Measurements from ENCODE around the gene RDM1.

Gene RDM1

GRCh38 chr17:35936063-35936462 is 5.5 kb upstream of the RDM1 start:
- H3K4me2 ChIP-seq (ENCODE audit: low read length): no peak overlapping the region

GRCh38 chr17:35934760-35935159 is 4.2 kb upstream of the RDM1 start:
- Histone ChIP-seq H3K79me2 (ENCODE audit: insufficient read depth, low read length) (no peaks in the 10 kb centered on the region), H3K9ac (ENCODE audit: low read length) (no peak overlapping the region), H2AFZ (ENCODE audit: low read length) (no peak overlapping the region), H3K9me3 (ENCODE audit: low read length) (no peaks in the 10 kb centered on the region), H3K27ac (ENCODE audit: low read depth, low read length, poor library complexity, severe bottlenecking) (no peak overlapping the region), H3K36me3 (ENCODE audit: insufficient read depth, low read length) (no peaks in the 10 kb centered on the region), H3K27me3 (ENCODE audit: insufficient read depth, low read length) (no peaks in the 10 kb centered on the region), H3K4me1 (ENCODE audit: insufficient read depth, low read length, severe bottlenecking) (peaks cover 12% of the 10 kb centered on the region), H3F3A (ENCODE audit: insufficient read depth, low read length) (no peaks in the 10 kb centered on the region), H3K9me2 (ENCODE audit: low read depth, low read length) (no peaks in the 10 kb centered on the region), H4K20me1 (ENCODE audit: insufficient read depth, low read length) (no peaks in the 10 kb centered on the region), H3K4me3 (ENCODE audit: low read depth, low read length, poor library complexity, severe bottlenecking) (no peak overlapping the region), H3K4me2 (ENCODE audit: low read length) (no peak overlapping the region)
- no peak for TF ChIP-seq EZH2 (IDR thresholded peaks at IDR 0.05; ENCODE audit: borderline replicate concordance, low read length)
- no peak for TF ChIP-seq CTCF (IDR thresholded peaks at IDR 0.05; ENCODE audit: low read length)

More at GRCh38 chr17:35936063-35936462, 5.5 kb upstream of the RDM1 start:
- Histone ChIP-seq H3K27me3 (ENCODE audit: insufficient read depth, low read length) (no peaks in the 10 kb centered on the region), H2AFZ (ENCODE audit: low read length) (no peak overlapping the region), H3K9me2 (ENCODE audit: low read depth, low read length) (no peaks in the 10 kb centered on the region), H3K9me3 (ENCODE audit: low read length) (no peaks in the 10 kb centered on the region), H3K79me2 (ENCODE audit: insufficient read depth, low read length) (no peaks in the 10 kb centered on the region), H3K4me3 (ENCODE audit: low read depth, low read length, poor library complexity, severe bottlenecking) (no peak overlapping the region), H3K4me1 (ENCODE audit: insufficient read depth, low read length, severe bottlenecking) (peaks cover 2% of the 10 kb centered on the region), H4K20me1 (ENCODE audit: insufficient read depth, low read length) (no peaks in the 10 kb centered on the region), H3F3A (ENCODE audit: insufficient read depth, low read length) (no peaks in the 10 kb centered on the region), H3K36me3 (ENCODE audit: insufficient read depth, low read length) (no peaks in the 10 kb centered on the region), H3K27ac (ENCODE audit: low read depth, low read length, poor library complexity, severe bottlenecking) (no peak overlapping the region), H3K9ac (ENCODE audit: low read length) (no peak overlapping the region)
- TF ChIP-seq EZH2 (IDR thresholded peaks at IDR 0.05; ENCODE audit: borderline replicate concordance, low read length) (no peak), CTCF (IDR thresholded peaks at IDR 0.05; ENCODE audit: low read length) (no peak)

- TF ChIP-seq CTCF (IDR thresholded peaks at IDR 0.05; ENCODE audit: low read length): no peak
- TF ChIP-seq EZH2 (IDR thresholded peaks at IDR 0.05; ENCODE audit: borderline replicate concordance, low read length): no peak
- Histone ChIP-seq H3K27ac (ENCODE audit: low read depth, low read length, poor library complexity, severe bottlenecking) (no peak overlapping the region), H3K4me3 (ENCODE audit: low read depth, low read length, poor library complexity, severe bottlenecking) (no peak overlapping the region), H3F3A (ENCODE audit: insufficient read depth, low read length) (no peaks in the 10 kb centered on the region), H3K79me2 (ENCODE audit: insufficient read depth, low read length) (no peaks in the 10 kb centered on the region), H3K27me3 (ENCODE audit: insufficient read depth, low read length) (no peaks in the 10 kb centered on the region), H3K9me2 (ENCODE audit: low read depth, low read length) (no peaks in the 10 kb centered on the region), H3K4me2 (ENCODE audit: low read length) (no peak overlapping the region), H3K9me3 (ENCODE audit: low read length) (no peaks in the 10 kb centered on the region), H4K20me1 (ENCODE audit: insufficient read depth, low read length) (no peaks in the 10 kb centered on the region), H2AFZ (ENCODE audit: low read length) (no peak overlapping the region), H3K36me3 (ENCODE audit: insufficient read depth, low read length) (no peaks in the 10 kb centered on the region; the same call in 1 of the 2 replicates), H3K4me1 (ENCODE audit: insufficient read depth, low read length, severe bottlenecking) (peaks cover 18% of the 10 kb centered on the region), H3K9ac (ENCODE audit: low read length) (no peak overlapping the region)
Measured at GRCh38 chr17:35932586-35932985, 2.0 kb upstream of the RDM1 start.

All from OCI-LY1 (cell line).